Endothelial cell of umbilical vein (primary cell): ENCODE results near the gene ABCF1. TPM values are rescaled to one million over a fixed set of nuclear protein-coding genes. Genes with fewer than 3 reads are reported as not detected.

Experiments
- BruUV-seq: library from RNA; stranded (reverse); fragments of 400-500 nt; replicated peaks from 2 replicates; lab custom pipeline; 2021; lab: Mats Ljungman, UMichigan
- CTCF ChIA-PET: fragments of 300-600, 350-600 bp; sonication (Branson Sonifier 250); formaldehyde crosslinking; loops from one replicate; lab custom pipeline; 2021; ENCODE audit warnings: antibody characterized with exemption, inconsistent platforms; lab: Charles Lee
- POLR2A ChIA-PET: fragments of 300-600, 350-600 bp; sonication (Branson Sonifier 250); formaldehyde crosslinking; loops from one replicate; lab custom pipeline; 2021; ENCODE audit warnings: antibody characterized with exemption, inconsistent platforms; lab: Charles Lee
- DNase-seq: peaks from one replicate; pipeline ENCODE4 v3.0.0-alpha.2; 2011; ENCODE audit warnings: low read depth, low spot score
- FAIRE-seq: peaks from 2 replicates; lab custom pipeline; 2011; peaks lifted over from hg19 to GRCh38; lab: Jason Lieb, UNC
- H2AFZ ChIP-seq: 2 replicates; pipeline ENCODE4 v1.6.0; 2012; ENCODE audit warnings: low read depth, low read length, control low read depth, inconsistent platforms
- H3K27ac ChIP-seq: 2 replicates; pipeline ENCODE4 v1.5.1; 2011; ENCODE audit warnings: low read depth, mild to moderate bottlenecking, control low read depth, low read length, moderate library complexity; ENCODE audit not compliant: insufficient read depth
- H3K27me3 ChIP-seq, 2 experiments: 2 replicates each; pipeline versions ENCODE4 v1.6.0 to v1.6.1; 2011; ENCODE audit warnings: low read length in 2 of 2, mixed read lengths in 1 of 2; ENCODE audit not compliant: control insufficient read depth in 2 of 2, insufficient read depth in 2 of 2
- H3K36me3 ChIP-seq, 2 experiments: 2 replicates in 1 of 2; 3 replicates in 1 of 2; pipeline ENCODE4 v1.5.1; 2011; ENCODE audit warnings: low read length in 2 of 2, mild to moderate bottlenecking in 1 of 2, moderate library complexity in 1 of 2; ENCODE audit not compliant: control insufficient read depth in 2 of 2, insufficient read depth in 2 of 2; ENCODE audit errors: extremely low read depth in 1 of 2
- H3K4me1 ChIP-seq: 3 replicates; pipeline ENCODE4 v1.5.1; 2011; ENCODE audit warnings: mild to moderate bottlenecking, low read length; ENCODE audit not compliant: control insufficient read depth, insufficient read depth; ENCODE audit errors: extremely low read depth
- H3K4me2 ChIP-seq: 2 replicates; pipeline ENCODE4 v1.6.1; 2011; ENCODE audit warnings: low read length, control low read depth, mixed read lengths; ENCODE audit not compliant: insufficient read depth
- H3K4me3 ChIP-seq, 3 experiments: fragments of 200-600 bp in 1 of 3; sonication (generic), shearing (Covaris generic) in 1 of 3; replicated peaks in 1 of 3; 2 replicates each; pipeline ENCODE4 v1.5.1; 2011 to 2016; ENCODE audit warnings: control low read depth in 3 of 3, low read length in 3 of 3, mild to moderate bottlenecking in 2 of 3, inconsistent platforms in 1 of 3, low read depth in 1 of 3, moderate library complexity in 1 of 3; ENCODE audit not compliant: insufficient read depth in 1 of 3
- H3K79me2 ChIP-seq: 2 replicates; pipeline ENCODE4 v1.6.0; 2012; ENCODE audit warnings: low read length, inconsistent platforms; ENCODE audit not compliant: control insufficient read depth, insufficient read depth
- H3K9ac ChIP-seq: replicated peaks from 2 replicates; pipeline ENCODE3; 2011; ENCODE audit warnings: low read length, control low read depth; ENCODE audit not compliant: insufficient read depth; ENCODE audit errors: extremely low read depth
- H3K9me1 ChIP-seq: replicated peaks from 3 replicates; pipeline ENCODE4 v1.6.0; 2011; ENCODE audit warnings: mild to moderate bottlenecking, low read length; ENCODE audit not compliant: control insufficient read depth, insufficient read depth; ENCODE audit errors: extremely low read depth
- H3K9me3 ChIP-seq: replicated peaks from 2 replicates; pipeline ENCODE4 v1.5.1; 2012; ENCODE audit warnings: low read length, inconsistent platforms; ENCODE audit not compliant: control insufficient read depth, insufficient read depth
- H4K20me1 ChIP-seq: replicated peaks from 2 replicates; pipeline ENCODE3; 2011; ENCODE audit warnings: mild to moderate bottlenecking, low read length; ENCODE audit not compliant: control insufficient read depth, insufficient read depth; ENCODE audit errors: extremely low read depth
- EZH2 ChIP-seq: IDR thresholded peaks from 2 replicates; pipeline ENCODE4 v1.6.1; 2012; ENCODE audit warnings: borderline replicate concordance, low read depth, mild to moderate bottlenecking, moderate library complexity, low read length, inconsistent platforms; ENCODE audit not compliant: severe bottlenecking
- FOS ChIP-seq: IDR thresholded peaks from 2 replicates; pipeline ENCODE4 v1.6.1; 2011; ENCODE audit warnings: mild to moderate bottlenecking, low read length, moderate library complexity, borderline replicate concordance; ENCODE audit not compliant: insufficient read depth
- GATA2 ChIP-seq: IDR thresholded peaks from 2 replicates; pipeline ENCODE4 v1.7.0; 2011; ENCODE audit warnings: low read depth, mild to moderate bottlenecking, moderate library complexity, mixed read lengths, low read length; ENCODE audit not compliant: insufficient read length, insufficient read depth
- JUN ChIP-seq: IDR thresholded peaks from 2 replicates; pipeline ENCODE4 v1.6.1; 2011; ENCODE audit warnings: borderline replicate concordance, low read depth; ENCODE audit not compliant: insufficient read length, insufficient read depth
- MYC ChIP-seq: IDR thresholded peaks from one replicate; pipeline ENCODE4 v1.6.1; 2011; ENCODE audit warnings: mild to moderate bottlenecking, low read depth, low read length
- POLR2A ChIP-seq: IDR thresholded peaks from 2 replicates; pipeline ENCODE4 v1.6.1; 2012; ENCODE audit warnings: low read depth, mild to moderate bottlenecking, control low read depth, low read length
- POLR2AphosphoS5 ChIP-seq: IDR thresholded peaks from 2 replicates; pipeline ENCODE4 v1.6.1; 2012; ENCODE audit warnings: low read depth, mild to moderate bottlenecking, control low read depth, low read length, moderate library complexity; ENCODE audit not compliant: insufficient read depth
- dilution Hi-C: fragments of 300-500 bp; cut with MboI; formaldehyde crosslinking; loops from one replicate; pipeline ENCODE4 v1.15.0; 2019; ENCODE audit warnings: low sequenced_read_pairs; ENCODE audit not compliant: extremely low pct_ligation_motif_present
- intact Hi-C: fragments of 100-400 bp; cut with micrococcal nuclease; formaldehyde crosslinking; loops from one replicate; pipeline ENCODE4 v1.10.0; 2022
- polyA plus RNA-seq, 4 experiments: library from polyadenylated mRNA; depleted of rRNA in 3 of 4; stranded (reverse) in 3 of 4; unstranded in 1 of 4; fragments of >200 nt; gene quantifications; 2 replicates each; pipeline versions ENCODE4 v1.2.1 to v1.2.3, GENCODE V29; 2011 to 2012; ENCODE audit warnings: missing spikeins in 1 of 4
- total RNA-seq: library from RNA; stranded (reverse); gene quantifications from 2 replicates; pipeline ENCODE4 v1.2.3, GENCODE V29; 2021
- TF ChIP-seq, protein P1 (sequence below): IDR thresholded peaks from 2 replicates; pipeline ENCODE4 v1.6.1; 2011; ENCODE audit not compliant: insufficient read depth, insufficient read length
- TF ChIP-seq, protein P2 (sequence below), 2 donors: IDR thresholded peaks; 1 replicate in 1 of 2; 2 replicates in 1 of 2; pipeline ENCODE4 v1.5.1; 2011; ENCODE audit warnings: low read length in 2 of 2, mild to moderate bottlenecking in 2 of 2, moderate library complexity in 2 of 2, control low read depth in 1 of 2, inconsistent platforms in 1 of 2, low read depth in 1 of 2; ENCODE audit not compliant: insufficient read depth in 1 of 2; ENCODE audit errors: extremely low read depth in 1 of 2

ABCF1 gene
- total and polyA plus RNA-seq, 2 donors (not counting 3 experiments of a cell fraction or from before 2014, with no cell fraction given), result 34.0 to 60.3 TPM

DNA sequence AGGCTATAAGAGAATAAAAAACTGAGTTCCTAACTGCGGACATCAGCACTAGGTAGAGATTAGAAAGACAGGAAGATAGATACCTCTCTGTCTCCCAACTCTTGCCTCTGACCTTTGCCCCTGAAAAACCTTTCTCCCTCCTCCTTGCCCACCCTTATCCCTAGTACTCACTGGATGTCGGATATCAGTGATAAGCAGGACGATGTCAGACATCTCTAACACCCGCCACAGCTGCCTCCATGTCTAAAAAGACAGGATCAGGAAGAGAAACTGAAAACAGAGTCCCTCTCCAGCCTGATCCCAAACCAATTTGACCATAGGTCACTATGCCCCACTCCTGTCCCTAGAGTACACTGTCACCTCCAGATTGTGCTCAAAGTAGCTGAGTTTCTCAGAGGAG lies 16.8 kb upstream of the ABCF1 start:
- Histone ChIP-seq H3K9ac (peak overlapping the region; percentile 10), H3K79me2 (peaks cover 16% of the 10 kb centered on the region), H4K20me1 (no peaks in the 10 kb centered on the region), H3K4me3 (no peak overlapping the region), H3K27me3 (no peaks in the 10 kb centered on the region), H3K4me1 (peaks cover 19% of the 10 kb centered on the region), H2AFZ (no peak overlapping the region), H3K9me3 (no peaks in the 10 kb centered on the region), H3K36me3 (peaks cover 0 to 17% of the 10 kb centered on the region in 2 experiments), H3K9me1 (no peaks in the 10 kb centered on the region), H3K4me2 (peak overlapping the region; percentile 83), H3K27ac (no peak overlapping the region)
- BruUV-seq, result no TSS peak
- ChIA-PET CTCF (interaction anchor here (0.9 to 4.9 kb wide), 7 partner anchors 10 to 176 kb away, joined by 3 to 65 read pairs (median 8); no protein-coding TSS in a partner anchor), POLR2A (no interaction called here)
- no peak for DNase-seq
- dilution Hi-C loops (no loop called here), intact Hi-C loops (no loop called here)
- FAIRE-seq, result no peak
- TF ChIP-seq, protein P1, sequence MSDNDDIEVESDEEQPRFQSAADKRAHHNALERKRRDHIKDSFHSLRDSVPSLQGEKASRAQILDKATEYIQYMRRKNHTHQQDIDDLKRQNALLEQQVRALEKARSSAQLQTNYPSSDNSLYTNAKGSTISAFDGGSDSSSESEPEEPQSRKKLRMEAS, result no peak
- TF ChIP-seq MYC, result no peak
- no peak for TF ChIP-seq POLR2AphosphoS5
- TF ChIP-seq EZH2, result no peak
- TF ChIP-seq FOS, result no peak
- no peak for TF ChIP-seq GATA2
- TF ChIP-seq, protein P2, sequence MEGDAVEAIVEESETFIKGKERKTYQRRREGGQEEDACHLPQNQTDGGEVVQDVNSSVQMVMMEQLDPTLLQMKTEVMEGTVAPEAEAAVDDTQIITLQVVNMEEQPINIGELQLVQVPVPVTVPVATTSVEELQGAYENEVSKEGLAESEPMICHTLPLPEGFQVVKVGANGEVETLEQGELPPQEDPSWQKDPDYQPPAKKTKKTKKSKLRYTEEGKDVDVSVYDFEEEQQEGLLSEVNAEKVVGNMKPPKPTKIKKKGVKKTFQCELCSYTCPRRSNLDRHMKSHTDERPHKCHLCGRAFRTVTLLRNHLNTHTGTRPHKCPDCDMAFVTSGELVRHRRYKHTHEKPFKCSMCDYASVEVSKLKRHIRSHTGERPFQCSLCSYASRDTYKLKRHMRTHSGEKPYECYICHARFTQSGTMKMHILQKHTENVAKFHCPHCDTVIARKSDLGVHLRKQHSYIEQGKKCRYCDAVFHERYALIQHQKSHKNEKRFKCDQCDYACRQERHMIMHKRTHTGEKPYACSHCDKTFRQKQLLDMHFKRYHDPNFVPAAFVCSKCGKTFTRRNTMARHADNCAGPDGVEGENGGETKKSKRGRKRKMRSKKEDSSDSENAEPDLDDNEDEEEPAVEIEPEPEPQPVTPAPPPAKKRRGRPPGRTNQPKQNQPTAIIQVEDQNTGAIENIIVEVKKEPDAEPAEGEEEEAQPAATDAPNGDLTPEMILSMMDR (IDR thresholded peaks at IDR 0.05; ENCODE audit: extremely low read depth in 1 of 2, insufficient read depth in 1 of 2, low read depth in 1 of 2, low read length in 2 of 2), result no peak
- TF ChIP-seq JUN, result no peak
- TF ChIP-seq POLR2A, result no peak
